Inflammatory macrophage (primary cell): ENCODE data around the gene ZDHHC11.
"Not testable (repeated sequence)": the region's sequence is repeated elsewhere in the genome, so short reads cannot be mapped to it uniquely, and the experiment has no call there.

Source experiments
- DNase-seq, 2 donors: peaks; one replicate each; pipeline ENCODE4 v3.0.0-alpha.2; 2020 to 2022

The ZDHHC11 gene

GRCh38 chr5:774304-774703 is 76.5 kb downstream of the ZDHHC11 start:
- not testable (repeated sequence) for DNase-seq

GRCh38 chr5:773517-774264 is 77.1 kb downstream of the ZDHHC11 start:
- no peak for DNase-seq

DNA sequence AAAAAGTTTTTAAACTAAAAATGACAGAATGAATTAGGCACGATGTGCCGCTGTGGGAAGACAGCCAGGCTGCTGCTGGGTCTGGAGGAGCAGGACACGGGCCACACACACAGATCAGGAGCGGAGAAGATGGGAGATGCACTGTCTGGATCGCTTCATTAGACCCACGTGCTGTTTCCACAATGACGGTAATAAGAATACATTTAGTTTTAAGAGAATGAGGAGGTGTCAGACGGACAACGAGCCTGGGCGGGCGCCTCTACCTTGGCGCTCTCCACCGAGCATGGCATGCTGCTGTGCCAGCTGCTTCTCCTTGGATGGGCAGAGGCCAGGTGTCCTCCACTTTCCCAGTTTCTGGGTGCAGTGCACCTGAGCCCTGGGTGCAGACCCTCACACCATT is 77.9 kb downstream of the ZDHHC11 start:
- not testable (repeated sequence) for DNase-seq

DNA sequence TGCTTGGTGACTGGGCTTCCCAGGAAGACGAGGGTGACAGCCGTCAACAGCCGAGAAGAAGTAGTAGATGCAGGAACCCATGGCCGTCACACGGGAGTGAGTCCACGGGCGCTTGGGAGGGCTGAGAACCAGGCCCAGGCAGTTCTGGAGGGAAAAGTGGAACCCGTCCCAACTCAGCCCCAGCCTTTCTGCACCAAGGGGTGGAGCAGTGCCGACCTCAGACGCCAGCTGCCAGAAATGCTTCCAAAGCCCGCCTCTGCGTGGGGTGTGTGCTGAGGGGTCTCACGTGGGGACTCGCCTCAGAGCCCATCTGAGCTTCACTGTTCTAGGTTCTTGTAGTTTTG is 78.3 kb downstream of the ZDHHC11 start:
- not testable (repeated sequence) for DNase-seq

- DNase-seq: not testable (repeated sequence)
These were observed 78.8 kb downstream of the ZDHHC11 start for GRCh38 chr5:771841-772546.

DNA sequence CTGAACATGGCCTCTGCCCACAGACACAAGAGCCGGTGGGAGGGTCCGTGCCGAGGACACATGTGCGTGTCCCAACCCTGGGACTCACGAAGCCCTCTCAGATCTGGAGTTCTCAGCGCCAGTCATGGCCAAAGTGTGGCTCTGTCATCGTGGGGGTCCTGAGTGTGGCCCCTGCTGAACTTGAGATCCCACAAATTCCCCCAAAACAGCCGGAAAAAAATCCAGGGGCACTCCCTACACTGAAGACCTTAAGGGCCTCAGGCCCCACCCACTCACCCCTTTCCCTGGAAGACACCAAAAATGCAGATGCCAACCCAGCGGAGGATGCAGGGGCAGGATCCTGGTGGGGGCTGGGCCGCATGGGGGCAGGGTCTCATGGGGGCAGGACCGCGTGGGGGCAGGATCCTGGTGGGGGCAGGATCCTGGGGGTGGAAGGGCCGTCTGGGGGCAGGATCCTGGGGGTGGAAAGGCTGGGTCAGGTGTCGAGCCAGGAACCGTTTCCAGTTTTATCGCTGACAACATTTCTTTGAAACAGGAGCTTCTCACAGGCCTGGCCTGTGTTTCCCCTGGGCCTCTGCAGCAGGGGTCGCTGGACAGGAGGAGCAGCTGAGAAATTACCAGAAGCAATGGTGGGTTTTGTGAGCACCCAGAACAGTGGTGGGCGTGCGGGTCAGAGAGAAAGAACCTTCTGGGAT is 79.6 kb downstream of the ZDHHC11 start:
- not testable (repeated sequence) for DNase-seq

GRCh38 chr5:770585-770984 is 80.2 kb downstream of the ZDHHC11 start:
- not testable (repeated sequence) for DNase-seq

GRCh38 chr5:769485-770145 is 81.2 kb downstream of the ZDHHC11 start:
- DNase-seq: not testable (repeated sequence)

DNA sequence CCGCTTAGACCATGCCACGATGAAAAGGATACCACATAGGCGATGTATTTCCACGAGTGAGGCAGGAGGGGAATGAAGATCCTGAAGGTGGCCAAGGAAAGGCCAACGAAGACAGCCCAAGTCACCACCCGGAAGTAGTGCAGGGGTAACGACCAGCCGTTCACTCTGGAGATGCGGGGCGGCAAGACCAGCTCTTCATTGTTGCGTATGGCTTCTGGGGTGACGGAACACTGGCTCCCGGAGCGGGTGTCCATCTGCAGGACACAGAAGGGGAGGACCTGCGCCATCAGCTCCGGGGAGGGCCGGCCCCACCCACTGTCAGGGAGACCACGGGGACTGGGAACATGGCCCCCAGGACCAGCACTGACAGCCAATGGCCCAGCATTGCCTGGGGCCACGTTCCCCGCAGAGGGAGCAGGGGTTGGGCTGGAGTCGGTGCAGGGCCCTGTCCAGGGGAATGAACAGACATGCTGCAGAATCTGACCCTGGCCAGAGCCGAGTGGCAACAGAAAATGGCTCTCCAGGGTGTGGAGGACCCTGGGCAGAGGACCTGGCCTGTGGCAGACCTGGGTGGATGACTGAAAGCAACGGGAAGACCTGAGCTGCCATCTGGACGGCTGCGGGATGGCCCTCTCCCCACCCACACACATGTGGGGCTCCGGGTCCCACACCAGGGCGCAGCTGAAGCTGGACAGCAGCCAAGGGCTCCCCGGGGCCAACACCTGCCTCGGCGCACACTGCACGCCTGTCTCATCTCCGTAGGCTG is 83.9 kb downstream of the ZDHHC11 start:
- no peak for DNase-seq

DNA sequence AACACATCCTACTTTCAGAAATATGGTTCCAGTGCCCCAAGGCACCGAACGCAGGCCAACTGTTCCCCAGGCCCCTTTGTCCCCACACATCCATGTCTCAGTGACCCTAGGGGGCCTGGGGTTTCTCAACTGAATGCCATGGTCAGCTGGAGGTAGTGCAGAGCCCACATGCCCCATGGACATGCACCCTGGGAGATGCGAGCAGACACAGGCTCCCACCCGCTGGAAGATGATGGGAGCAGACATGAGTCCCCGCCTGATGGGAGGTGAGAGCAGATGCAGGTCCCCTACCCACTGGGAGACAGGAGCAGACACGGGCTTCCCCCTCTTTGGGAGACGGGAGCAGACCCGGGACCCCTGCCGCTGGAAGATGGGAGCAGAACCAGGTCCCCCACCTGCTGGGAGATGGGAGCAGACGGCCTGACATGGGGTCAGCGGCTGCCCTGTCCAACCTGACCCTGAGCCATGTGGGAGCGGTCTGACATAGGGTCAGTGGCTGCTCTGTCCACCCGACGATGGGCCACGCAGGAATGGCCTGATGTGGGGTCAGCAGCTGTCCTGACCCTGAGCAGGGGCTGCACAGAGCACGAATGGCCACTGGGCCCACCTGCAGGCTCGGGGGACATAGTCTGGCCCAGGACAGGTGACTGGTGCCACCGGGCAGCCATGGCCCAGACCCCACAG is 84.7 kb downstream of the ZDHHC11 start:
- DNase-seq: no peak

DNA sequence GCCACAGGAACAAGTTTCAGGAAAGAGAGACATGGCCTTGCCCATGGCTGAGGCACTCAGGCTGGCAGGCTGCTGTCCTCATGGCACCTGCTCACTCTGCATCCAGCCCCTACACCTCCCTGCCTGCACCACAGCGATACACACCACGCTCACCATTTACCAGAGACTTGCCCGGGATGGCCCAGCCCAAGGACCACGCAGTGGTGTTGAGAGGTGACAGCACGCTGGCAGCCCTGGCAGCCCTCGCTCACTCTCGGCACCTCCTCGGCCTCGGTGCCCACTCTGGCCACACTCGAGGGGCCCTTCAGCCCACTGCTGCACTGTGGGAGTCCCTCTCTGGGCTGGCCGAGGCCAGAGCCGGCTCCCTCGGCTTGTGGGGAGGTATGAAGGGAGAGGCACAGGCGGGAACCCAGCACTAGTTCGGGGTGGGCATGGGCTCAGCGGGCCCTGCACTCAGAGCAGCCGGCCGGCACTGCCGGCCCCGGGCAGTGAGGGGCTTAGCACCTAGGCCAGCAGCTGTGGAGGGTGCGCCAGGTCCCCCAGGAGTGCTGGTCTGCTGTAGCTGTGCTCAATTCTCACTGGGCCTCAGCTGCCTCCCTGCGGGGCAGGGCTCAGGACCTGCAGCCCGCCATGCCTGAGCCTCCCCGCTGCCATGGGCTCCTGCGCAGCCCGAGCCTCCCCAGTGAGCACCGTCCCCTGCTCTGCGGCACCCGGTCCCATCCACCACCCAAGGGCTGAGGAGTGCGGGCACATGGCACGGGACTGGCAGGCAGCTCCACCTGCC is 86.6 kb downstream of the ZDHHC11 start:
- DNase-seq: no peak

GRCh38 chr5:763397-763796 is 87.4 kb downstream of the ZDHHC11 start:
- no peak for DNase-seq

GRCh38 chr5:762996-763395 is 87.8 kb downstream of the ZDHHC11 start:
- DNase-seq: not testable (repeated sequence)

DNA sequence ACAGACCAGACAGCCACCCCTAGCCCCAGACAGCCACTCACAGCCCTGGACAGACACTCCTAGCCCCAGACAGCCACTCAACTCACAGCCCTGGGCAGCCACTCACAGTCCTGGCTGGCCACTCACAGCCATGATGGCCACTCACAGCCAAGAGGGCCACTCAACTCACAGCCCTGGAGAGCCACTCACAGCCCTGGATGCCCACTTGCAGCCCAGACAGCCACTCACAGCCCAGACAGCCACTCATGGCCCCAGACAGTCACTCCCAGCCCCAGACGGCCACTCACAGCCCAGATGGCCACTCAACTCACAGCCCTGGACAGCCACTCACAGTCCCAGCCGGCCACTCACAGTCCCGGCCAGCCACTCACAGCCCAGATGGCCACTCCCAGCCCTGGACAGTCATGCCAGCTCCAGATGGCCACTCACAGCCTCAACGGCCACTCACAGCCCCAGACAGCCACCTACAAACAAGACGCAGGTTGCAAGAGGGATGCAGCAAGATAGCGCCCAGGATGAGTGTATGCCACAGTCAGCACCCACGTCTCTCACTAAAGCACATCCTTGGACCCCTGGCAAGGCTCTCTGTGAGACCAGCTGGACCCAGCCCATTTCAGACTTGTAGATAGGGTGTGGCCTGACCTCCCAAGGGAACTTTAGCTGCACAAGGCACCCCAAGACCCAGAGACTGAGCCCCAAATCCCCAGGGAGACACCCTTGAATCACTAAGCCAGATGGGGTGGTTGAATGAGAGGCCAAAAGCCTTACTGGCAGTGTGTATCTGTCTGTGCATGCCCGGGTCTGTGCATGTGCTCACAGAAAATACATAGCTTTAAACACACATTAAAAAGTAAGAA is 88.7 kb downstream of the ZDHHC11 start:
- DNase-seq: no peak

DNA sequence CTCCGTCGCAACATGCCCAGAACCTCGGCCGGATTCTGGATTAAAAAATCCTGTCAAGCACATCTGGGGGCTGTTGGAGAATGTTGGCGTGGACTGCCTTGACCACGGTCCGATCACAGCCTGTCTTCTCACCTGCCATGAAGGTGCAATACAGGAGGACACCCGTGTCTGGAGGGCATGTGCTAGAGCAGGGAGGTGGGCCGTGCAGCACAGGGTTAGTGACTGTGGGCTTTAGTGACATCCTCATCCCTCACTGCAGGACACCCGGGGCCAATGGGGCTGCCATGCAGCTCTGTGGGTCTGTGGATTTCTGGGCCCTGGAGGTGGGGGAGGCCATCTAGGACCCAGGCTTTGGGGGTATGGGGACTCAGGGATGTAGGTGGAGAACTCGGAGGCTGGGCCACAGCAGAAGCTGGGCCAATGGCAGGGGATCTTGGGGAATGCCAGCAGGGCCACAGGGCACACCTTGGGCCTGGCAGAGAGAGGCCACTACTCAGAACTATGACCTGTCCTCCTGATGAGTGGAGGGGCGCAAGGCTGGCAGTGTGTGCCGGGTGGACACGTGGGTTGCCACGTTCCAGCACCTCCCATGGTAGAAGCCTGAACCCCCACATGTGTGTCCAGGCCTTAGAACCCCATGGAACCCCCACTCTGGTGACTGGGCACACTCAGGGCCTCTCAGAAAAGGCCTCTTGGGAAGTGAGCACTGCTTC is 89.6 kb downstream of the ZDHHC11 start:
- DNase-seq: no peak

DNA sequence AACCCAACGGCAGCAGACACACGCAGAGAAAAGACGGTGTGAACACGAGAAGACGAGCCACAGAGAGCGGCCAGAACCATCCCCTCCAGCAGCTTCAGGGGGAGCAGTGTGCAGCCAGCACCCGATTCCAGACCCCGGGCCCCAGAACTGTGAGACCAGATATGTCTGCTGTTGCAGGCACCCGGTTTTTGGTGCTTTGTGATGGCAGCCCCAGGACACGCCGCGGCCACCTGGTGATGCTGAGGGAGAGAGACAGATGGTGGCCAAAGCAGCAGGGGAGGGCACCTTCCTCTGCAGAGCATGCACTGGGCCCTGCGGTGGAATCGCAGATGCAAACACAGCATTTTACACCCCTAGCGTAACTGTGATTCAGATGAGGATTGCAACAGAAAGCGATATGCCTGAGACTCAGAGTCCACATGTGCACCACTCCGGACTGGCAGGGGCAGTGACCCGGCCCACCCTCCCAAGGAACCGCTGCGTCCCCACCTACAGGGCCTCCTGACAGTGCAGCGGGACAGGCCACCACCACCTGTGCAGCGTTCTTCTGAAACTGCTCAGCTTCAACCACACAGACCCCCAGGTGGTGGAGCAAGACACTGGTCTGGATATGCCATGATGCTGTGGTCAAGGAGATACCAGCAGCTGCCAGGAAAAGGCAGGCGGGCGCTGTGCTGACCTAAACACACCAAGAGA is 90.3 kb downstream of the ZDHHC11 start:
- no peak for DNase-seq

DNA sequence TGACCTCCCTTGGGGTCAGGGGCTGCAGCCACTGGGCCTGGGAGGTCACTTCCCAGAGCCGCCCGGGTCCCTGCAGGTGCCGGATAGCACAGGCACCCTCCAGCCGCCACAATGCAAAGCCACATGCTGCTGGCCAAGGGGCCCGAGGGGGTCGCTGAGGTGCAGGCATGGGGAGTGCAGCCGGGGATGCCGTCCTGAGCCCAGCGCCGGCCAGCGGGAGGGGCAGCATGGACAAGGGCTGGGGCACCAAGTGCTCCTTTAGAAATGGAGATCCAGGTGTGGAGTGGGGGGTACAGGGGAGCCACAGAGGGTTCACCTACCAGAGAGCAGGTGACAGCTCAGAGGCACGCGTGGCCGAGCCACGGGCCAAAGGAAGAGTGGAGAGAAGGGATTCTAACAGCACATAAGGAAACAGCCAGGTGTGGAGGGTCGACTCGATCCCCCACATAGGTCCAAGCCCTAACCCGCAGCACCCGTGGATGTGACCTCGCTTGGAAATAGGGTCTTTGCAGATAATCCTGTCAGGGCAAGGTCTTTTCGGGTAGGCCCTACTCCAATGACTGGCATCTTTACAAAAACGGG is 90.9 kb downstream of the ZDHHC11 start:
- DNase-seq: no peak

GRCh38 chr5:759111-759751 is 91.6 kb downstream of the ZDHHC11 start:
- no peak for DNase-seq
